Breast epithelium (tissue), 4 donors: ENCODE results near the gene TAS2R41. TPM values are rescaled to one million over a fixed set of nuclear protein-coding genes. Genes with fewer than 3 reads are reported as not detected.

ENCODE experiments used
- DNase-seq, 2 donors: peaks; one replicate each; pipeline ENCODE4 v3.0.0-alpha.2; 2019; ENCODE audit warnings: low spot score in 2 of 2
- H3K27ac ChIP-seq, 2 donors: fragments of 200-600 bp; sonication (generic) in 1 of 2; one replicate each; pipeline ENCODE4 v1.5.1; 2016 to 2019; ENCODE audit warnings: mild to moderate bottlenecking in 1 of 2
- H3K27me3 ChIP-seq, 2 donors: fragments of 200-600 bp; sonication (generic) in 1 of 2; one replicate each; pipeline versions ENCODE4 v1.5.1 to v1.6.0; 2017 to 2019; ENCODE audit warnings: control low read depth in 1 of 2, mild to moderate bottlenecking in 1 of 2
- H3K36me3 ChIP-seq: fragments of 200-600 bp; one replicate; pipeline ENCODE4 v1.5.1; 2019
- H3K4me1 ChIP-seq, 2 donors: fragments of 200-600 bp; sonication (generic); one replicate each; pipeline ENCODE4 v1.5.1; 2016 to 2019; ENCODE audit warnings: control low read depth in 1 of 2
- H3K4me3 ChIP-seq, 3 donors: fragments of 200-600 bp; sonication (generic); 1 replicate in 2 of 3; 2 replicates in 1 of 3; pipeline ENCODE4 v1.5.1; 2016 to 2019; ENCODE audit warnings: mild to moderate bottlenecking in 3 of 3, moderate library complexity in 2 of 3
- H3K9me3 ChIP-seq, 2 donors: fragments of 200-600 bp; sonication (generic) in 1 of 2; one replicate each; pipeline ENCODE4 v1.5.1; 2016 to 2019; ENCODE audit warnings: control low read depth in 1 of 2
- POLR2A ChIP-seq: fragments of 450-650 bp; IDR thresholded peaks from one replicate; pipeline ENCODE4 v1.6.1; 2016; ENCODE audit warnings: antibody characterized with exemption, mild to moderate bottlenecking, moderate library complexity
- POLR2AphosphoS5 ChIP-seq, 3 donors: sonication (generic); formaldehyde crosslinking; IDR thresholded peaks; one replicate each; pipeline ENCODE4 v1.6.1; 2017; ENCODE audit warnings: antibody characterized with exemption in 3 of 3
- intact Hi-C: fragments of 100-400 bp; cut with DNase I; formaldehyde crosslinking; loops from one replicate; pipeline ENCODE4 v1.15.1; 2023; ENCODE audit warnings: low total_unique reads
- total RNA-seq, 3 donors: library from RNA; depleted of rRNA; stranded (reverse); fragments of >200 nt; gene quantifications; one replicate each; pipeline ENCODE4 v1.1.0, GENCODE V29; 2016
- TF ChIP-seq, protein P1 (sequence below), 3 donors: fragments of 450-650 bp; IDR thresholded peaks; one replicate each; pipeline ENCODE4 v1.5.1; 2016 to 2017; ENCODE audit warnings: antibody characterized with exemption in 3 of 3, mild to moderate bottlenecking in 3 of 3, moderate library complexity in 3 of 3

Gene TAS2R41
- total RNA-seq, 3 donors from 2014 or later, result 0.66 to 1.3 TPM; not detected in 1

DNA sequence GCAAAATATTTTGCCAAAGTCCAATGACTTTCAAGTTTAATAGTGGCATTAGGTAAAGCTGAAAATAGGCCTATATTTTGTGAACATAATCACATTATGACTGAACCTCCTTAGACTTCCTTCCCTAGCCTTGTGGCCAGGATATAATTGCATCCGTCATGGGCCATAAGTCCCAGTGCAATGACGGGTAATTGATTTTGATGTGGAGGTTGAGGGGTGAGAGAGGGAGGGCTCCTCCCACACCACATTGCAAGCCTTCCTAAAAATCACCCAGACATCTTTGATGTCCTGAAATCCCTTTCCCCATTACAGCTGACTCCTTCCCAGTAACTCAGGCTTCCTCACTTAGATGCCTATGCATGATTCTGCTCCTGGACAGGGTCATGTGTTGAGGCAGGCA lies 25.6 kb downstream of the TAS2R41 start:
- H3K36me3 ChIP-seq, result no peaks in the 10 kb centered on the region
- H3K4me3 ChIP-seq, result no peak overlapping the region
- no peak for DNase-seq
- no peaks in the 10 kb centered on the region for H3K27me3 ChIP-seq
- intact Hi-C loops, result no loop called here
- TF ChIP-seq POLR2A (no peak), POLR2AphosphoS5 (IDR thresholded peaks at IDR 0.05) (no peak)
- no peaks in the 10 kb centered on the region for H3K4me1 ChIP-seq
- H3K9me3 ChIP-seq, result peaks cover 0 to 5% of the 10 kb centered on the region in 2 donors
- no peak overlapping the region for H3K27ac ChIP-seq

DNA sequence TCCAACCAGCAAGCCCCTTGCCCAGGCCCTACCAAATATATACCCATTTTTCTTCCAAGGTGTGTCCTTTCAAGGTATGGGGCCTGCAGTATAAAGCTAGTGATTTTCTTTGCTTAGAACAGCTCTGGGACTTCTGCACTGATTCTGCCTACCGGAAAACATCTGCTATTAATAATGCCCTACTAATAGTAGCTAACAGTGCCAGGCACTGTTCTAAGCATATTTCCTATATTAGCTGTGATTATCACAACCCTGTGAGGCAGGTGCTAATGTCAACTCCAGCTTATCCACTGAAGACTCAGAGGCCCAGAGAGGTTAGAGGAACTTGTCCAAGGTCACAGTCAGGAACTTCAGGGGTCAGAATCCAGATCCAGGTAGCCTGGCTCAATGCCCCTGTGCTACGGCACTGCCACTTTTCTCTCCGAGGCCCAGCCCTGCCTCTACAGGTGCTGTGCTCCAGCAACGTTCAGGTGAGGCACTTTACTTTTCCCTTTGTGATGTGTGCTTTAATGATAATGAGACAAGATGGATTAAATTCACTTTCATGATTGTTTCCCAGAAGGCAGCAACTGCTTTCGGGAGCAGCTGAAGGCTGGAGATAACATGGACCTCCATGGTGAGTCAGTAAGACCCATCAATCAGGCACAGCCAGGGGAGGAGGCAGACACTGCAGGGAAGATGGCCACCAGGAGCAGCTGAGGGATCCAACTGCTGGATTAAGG lies 26.7 kb downstream of the TAS2R41 start:
- Histone ChIP-seq H3K4me1 (no peaks in the 10 kb centered on the region), H3K4me3 (no peak overlapping the region)
- intact Hi-C loops, result no loop called here

DNA sequence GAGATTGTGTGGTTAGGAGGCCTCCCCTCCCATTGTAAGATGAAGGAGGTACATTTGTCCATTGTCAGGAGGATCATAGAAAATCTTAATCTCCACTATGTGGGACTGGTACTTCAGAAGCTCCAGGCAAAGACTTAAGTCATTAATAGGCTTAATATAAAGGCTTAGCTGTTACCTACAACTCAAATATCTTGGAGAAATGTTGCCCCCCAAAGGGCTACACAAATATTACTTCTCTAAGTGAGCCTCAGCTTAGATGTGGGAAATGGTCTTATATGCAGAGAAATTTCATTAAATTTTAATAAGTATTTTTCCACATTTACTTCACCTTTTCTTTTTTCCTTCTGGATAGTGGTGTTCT lies 27.2 kb downstream of the TAS2R41 start:
- TF ChIP-seq POLR2A (no peak), POLR2AphosphoS5 (IDR thresholded peaks at IDR 0.05) (no peak)
- TF ChIP-seq, protein P1, sequence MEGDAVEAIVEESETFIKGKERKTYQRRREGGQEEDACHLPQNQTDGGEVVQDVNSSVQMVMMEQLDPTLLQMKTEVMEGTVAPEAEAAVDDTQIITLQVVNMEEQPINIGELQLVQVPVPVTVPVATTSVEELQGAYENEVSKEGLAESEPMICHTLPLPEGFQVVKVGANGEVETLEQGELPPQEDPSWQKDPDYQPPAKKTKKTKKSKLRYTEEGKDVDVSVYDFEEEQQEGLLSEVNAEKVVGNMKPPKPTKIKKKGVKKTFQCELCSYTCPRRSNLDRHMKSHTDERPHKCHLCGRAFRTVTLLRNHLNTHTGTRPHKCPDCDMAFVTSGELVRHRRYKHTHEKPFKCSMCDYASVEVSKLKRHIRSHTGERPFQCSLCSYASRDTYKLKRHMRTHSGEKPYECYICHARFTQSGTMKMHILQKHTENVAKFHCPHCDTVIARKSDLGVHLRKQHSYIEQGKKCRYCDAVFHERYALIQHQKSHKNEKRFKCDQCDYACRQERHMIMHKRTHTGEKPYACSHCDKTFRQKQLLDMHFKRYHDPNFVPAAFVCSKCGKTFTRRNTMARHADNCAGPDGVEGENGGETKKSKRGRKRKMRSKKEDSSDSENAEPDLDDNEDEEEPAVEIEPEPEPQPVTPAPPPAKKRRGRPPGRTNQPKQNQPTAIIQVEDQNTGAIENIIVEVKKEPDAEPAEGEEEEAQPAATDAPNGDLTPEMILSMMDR (IDR thresholded peaks at IDR 0.05), result no peak

More for the DNA sequence above, 26.7 kb downstream of the TAS2R41 start:
- Histone ChIP-seq H3K27me3 (no peaks in the 10 kb centered on the region), H3K9me3 (peaks cover 0 to 5% of the 10 kb centered on the region in 2 donors), H3K36me3 (no peaks in the 10 kb centered on the region), H3K27ac (no peak overlapping the region)
- no peak for DNase-seq
- no peak for TF ChIP-seq POLR2AphosphoS5 (IDR thresholded peaks at IDR 0.05)
- TF ChIP-seq POLR2A, result no peak
- TF ChIP-seq, protein P1 (IDR thresholded peaks at IDR 0.05), result no peak

DNA sequence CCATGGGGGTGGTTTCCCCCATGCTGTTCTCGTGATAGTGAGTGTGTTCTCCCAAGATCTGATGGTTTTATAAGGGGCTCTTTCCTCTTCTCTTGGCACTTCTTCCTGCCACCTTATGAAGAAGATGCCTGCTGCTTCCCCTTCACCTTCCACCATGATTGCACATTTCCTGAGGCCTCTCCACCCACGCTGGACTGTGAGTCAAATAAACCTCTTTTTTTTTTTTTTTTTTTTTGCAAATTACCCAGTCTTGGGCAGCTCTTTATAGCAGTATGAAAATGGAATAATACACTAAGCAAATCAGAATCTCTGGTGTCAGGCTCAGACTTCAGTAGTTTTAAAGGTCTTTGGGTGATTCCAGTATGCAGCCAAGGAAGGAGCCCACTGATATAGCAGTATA lies 28.2 kb downstream of the TAS2R41 start:
- DNase-seq, result no peak
- Histone ChIP-seq H3K27me3 (no peaks in the 10 kb centered on the region), H3K9me3 (peaks cover 0 to 5% of the 10 kb centered on the region in 2 donors), H3K4me3 (no peak overlapping the region), H3K27ac (no peak overlapping the region), H3K4me1 (no peaks in the 10 kb centered on the region), H3K36me3 (no peaks in the 10 kb centered on the region)
- TF ChIP-seq POLR2A, result no peak
- TF ChIP-seq POLR2AphosphoS5 (IDR thresholded peaks at IDR 0.05), result no peak
- TF ChIP-seq, protein P1 (IDR thresholded peaks at IDR 0.05), result no peak
- intact Hi-C loops, result no loop called here

More for the DNA sequence above, 27.2 kb downstream of the TAS2R41 start:
- Histone ChIP-seq H3K27me3 (no peaks in the 10 kb centered on the region), H3K27ac (no peak overlapping the region), H3K36me3 (no peaks in the 10 kb centered on the region), H3K4me1 (no peaks in the 10 kb centered on the region), H3K9me3 (peaks cover 0 to 5% of the 10 kb centered on the region in 2 donors), H3K4me3 (no peak overlapping the region)
- intact Hi-C loops, result no loop called here
- DNase-seq, result no peak

DNA sequence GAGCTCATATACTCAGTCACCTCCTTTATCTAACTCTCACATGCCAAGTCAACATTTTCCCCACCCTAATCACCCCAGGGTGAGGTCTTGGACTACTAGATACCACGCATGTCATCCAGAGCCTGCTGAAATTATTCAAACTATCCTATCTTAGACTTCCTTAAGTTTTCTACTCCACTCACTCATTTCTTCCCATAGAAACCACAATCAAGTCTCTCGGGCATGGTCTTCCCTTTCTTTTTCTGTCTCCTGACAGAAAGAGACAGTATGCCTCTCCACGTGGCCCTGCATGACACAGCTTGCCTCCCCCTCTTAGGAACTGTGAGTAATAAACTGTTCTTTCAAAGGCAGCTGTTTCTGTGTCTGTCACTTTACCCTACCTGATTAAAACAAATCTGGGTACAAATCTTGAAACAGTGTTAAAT lies 29.4 kb downstream of the TAS2R41 start:
- H3K27me3 ChIP-seq, result no peaks in the 10 kb centered on the region
- TF ChIP-seq POLR2AphosphoS5 (IDR thresholded peaks at IDR 0.05) (no peak), POLR2A (no peak)
- TF ChIP-seq, protein P1 (IDR thresholded peaks at IDR 0.05), result no peak
- H3K4me3 ChIP-seq, result no peak overlapping the region
- DNase-seq, result no peak
- no peak overlapping the region for H3K27ac ChIP-seq
- peaks cover 0 to 5% of the 10 kb centered on the region in 2 donors for H3K9me3 ChIP-seq
- intact Hi-C loops, result no loop called here
- no peaks in the 10 kb centered on the region for H3K4me1 ChIP-seq
- no peaks in the 10 kb centered on the region for H3K36me3 ChIP-seq
